ENCODE measurements around the gene ST6GALNAC3.

Gene ST6GALNAC3

DNA sequence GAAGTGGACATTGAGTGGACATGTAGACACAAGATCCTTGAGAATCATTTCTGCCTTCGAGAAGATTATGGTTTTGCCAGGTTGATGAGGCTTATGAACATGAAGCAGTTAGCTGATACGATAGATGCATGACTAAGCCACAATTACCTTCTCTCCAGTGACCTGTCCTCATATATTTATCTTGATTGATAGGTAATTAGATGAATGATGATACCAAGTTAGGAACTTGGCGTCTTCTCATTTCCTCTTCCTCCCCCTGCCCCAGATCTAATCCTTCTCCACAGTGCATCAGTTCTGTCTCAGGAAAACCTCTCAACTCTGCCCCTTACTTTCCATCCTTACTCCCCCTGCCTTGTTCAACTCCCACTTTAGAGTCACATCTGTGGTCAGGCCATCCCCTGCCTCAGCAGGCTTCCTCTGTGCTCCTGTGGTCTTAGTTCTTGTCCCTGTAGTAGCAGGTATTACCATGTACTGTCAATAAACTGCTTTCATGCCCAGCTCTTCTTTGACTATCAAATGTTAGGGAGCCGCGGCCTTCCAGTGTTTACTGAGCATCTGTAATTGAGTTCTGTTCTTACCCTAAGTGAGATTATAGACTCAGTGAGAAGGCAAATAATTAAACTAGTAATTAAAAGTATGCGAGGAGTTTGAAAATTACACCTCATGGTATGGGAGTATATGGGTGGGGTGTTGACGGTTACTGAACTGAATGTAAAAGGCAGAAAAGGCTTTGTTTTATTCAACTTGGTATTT is 5.1 kb downstream of the ST6GALNAC3 start:
- TF ChIP-seq, protein P1, sequence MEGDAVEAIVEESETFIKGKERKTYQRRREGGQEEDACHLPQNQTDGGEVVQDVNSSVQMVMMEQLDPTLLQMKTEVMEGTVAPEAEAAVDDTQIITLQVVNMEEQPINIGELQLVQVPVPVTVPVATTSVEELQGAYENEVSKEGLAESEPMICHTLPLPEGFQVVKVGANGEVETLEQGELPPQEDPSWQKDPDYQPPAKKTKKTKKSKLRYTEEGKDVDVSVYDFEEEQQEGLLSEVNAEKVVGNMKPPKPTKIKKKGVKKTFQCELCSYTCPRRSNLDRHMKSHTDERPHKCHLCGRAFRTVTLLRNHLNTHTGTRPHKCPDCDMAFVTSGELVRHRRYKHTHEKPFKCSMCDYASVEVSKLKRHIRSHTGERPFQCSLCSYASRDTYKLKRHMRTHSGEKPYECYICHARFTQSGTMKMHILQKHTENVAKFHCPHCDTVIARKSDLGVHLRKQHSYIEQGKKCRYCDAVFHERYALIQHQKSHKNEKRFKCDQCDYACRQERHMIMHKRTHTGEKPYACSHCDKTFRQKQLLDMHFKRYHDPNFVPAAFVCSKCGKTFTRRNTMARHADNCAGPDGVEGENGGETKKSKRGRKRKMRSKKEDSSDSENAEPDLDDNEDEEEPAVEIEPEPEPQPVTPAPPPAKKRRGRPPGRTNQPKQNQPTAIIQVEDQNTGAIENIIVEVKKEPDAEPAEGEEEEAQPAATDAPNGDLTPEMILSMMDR (IDR thresholded peaks at IDR 0.05; ENCODE audit: insufficient read depth, low read length, missing control alignments), result no peak
- CTCF ChIA-PET, result no interaction called here
- H3K4me3 ChIP-seq (ENCODE audit: low read depth, low read length), result no peak overlapping the region
- POLR2A ChIA-PET, result no interaction called here
- DNase-seq (ENCODE audit: low read depth, low spot score), result no peak

DNA sequence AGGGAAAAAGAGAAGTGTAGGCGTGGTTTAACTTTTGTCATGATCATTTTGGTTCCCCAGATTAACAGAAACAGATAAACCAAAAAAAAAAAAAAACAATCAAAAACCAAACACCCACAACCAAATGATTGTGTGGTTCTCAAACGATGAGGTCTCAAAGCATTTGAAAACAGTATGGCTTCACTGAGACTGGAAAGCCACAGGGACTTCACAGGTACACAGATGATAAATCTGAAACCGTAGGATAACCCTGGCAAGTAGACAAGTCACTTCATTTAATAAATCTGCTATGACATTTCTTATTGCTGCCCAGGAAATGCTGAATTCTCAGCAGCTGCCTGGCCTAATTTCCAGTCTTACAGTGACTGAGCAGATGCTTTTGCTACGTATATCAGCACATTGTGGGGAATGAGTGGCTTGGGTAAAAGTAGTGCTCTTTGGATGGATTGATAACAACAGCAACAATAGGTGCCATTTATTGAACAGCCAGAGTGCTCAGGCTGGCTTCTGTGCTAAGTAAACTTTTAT is 6.1 kb downstream of the ST6GALNAC3 start:
- TF ChIP-seq, protein P1 (IDR thresholded peaks at IDR 0.05; ENCODE audit: insufficient read depth, low read length, missing control alignments), result no peak
- H3K4me3 ChIP-seq (ENCODE audit: low read depth, low read length), result no peak overlapping the region
- DNase-seq (ENCODE audit: low read depth, low spot score), result no peak
- ChIA-PET CTCF (no interaction called here), POLR2A (no interaction called here)

DNA sequence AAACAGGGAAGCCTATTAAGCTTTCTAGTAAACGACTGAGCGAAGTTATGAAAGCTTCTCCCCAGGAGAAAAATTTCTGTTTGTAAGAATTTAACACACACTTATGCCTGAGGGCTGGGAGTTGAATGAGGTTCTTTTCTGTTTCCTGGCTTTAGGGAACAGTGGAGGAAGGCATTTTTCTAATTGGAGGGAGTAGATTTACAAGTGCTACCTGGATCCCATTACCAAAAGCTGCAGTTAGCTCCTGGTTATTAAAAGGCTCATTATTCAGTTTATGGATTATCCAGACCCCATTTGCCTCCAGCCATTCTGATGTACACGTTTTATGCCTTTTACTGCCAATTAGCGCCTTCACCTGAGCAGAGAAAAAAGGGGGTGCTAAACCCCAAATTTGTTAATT is 7.5 kb downstream of the ST6GALNAC3 start:
- POLR2A ChIA-PET, result no interaction called here
- CTCF ChIA-PET, result interaction anchor here (0.8 kb wide), 1 partner anchor 9 kb away, joined by 3 read pairs; no protein-coding TSS in a partner anchor
- TF ChIP-seq, protein P1 (IDR thresholded peaks at IDR 0.05; ENCODE audit: insufficient read depth, low read length, missing control alignments), result no peak

DNA sequence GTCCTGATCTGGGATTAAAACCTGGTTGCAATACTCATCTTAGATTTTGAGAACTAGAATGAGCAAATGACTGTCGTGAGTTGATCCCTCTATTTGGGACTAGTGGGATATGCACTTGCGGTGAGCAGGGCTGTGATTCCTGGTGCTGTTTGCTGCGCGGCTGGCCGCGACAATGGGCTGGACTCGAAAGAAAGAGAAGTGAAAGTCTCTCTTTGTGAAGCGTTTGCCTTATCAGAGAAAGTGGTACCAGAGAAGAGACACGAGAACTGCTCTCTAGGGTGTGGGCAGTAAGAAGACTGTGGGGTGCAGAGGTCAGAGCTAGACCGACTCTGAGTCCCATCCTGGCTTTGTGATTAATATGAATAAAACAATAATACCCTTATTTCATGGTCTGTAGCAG is 8.6 kb downstream of the ST6GALNAC3 start:
- no peak for DNase-seq (ENCODE audit: low read depth, low spot score)
- CTCF ChIA-PET, result no interaction called here
- POLR2A ChIA-PET, result no interaction called here
- no peak overlapping the region for H3K4me3 ChIP-seq (ENCODE audit: low read depth, low read length)
- TF ChIP-seq, protein P1 (IDR thresholded peaks at IDR 0.05; ENCODE audit: insufficient read depth, low read length, missing control alignments), result no peak

More for the DNA sequence above, 7.5 kb downstream of the ST6GALNAC3 start:
- no peak overlapping the region for H3K4me3 ChIP-seq (ENCODE audit: low read depth, low read length)
- DNase-seq (ENCODE audit: low read depth, low spot score), result no peak

DNA sequence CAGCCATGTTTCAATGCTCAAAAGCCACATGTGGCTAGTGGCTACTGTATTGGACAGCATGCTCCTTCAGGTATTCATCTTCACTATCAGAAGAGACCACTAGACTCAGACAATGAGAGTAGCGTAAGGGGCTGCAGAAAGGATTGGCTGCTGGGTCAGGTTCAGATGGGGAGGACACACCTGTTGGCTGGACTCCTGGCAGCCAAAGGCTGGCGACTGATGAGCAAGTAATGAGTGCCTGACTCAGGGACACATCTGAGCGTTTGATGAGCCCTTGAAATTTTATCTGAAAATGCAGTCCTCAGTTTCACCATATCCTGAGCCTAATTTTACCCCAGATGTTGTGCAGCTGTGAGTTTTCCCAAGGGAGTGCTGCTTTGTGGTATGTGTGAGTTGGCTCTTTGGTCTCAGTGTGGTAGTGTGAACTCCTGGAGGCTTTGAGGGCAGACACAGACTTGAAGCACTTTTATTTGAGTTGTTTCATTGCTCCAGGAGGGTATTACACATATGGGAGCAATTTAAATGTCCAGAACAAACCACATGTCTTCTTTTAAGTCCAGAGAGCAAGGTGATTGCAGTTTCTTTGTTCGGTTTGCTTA is 9.6 kb downstream of the ST6GALNAC3 start:
- TF ChIP-seq, protein P1 (IDR thresholded peaks at IDR 0.05; ENCODE audit: insufficient read depth, low read length, missing control alignments), result no peak
- H3K4me3 ChIP-seq (ENCODE audit: low read depth, low read length), result no peak overlapping the region
- ChIA-PET CTCF (no interaction called here), POLR2A (no interaction called here)
- no peak for DNase-seq (ENCODE audit: low read depth, low spot score)

DNA sequence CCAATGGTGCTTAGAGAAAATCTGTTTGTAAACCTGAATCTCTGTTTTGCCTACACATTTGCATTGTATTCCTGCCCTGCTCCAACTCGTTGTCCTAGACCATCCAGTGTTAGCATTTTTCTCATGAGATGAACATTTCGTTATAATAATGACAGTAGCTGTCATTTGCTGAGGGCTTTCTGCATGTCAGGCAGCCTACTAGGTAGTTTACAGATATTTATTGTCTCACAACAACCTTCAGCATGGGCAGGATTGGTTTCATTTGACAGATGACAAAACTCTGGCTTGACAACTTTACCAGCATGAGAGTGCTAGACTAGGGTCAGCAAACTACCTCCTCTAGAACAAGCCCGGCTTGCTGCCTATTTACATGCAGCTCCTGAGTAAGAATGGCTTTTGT is 10.1 kb downstream of the ST6GALNAC3 start:
- CTCF ChIA-PET, result no interaction called here

More for the DNA sequence above, 10.1 kb downstream of the ST6GALNAC3 start:
- no peak overlapping the region for H3K4me3 ChIP-seq (ENCODE audit: low read depth, low read length)
- POLR2A ChIA-PET, result no interaction called here
- TF ChIP-seq, protein P1 (IDR thresholded peaks at IDR 0.05; ENCODE audit: insufficient read depth, low read length, missing control alignments), result no peak
- no peak for DNase-seq (ENCODE audit: low read depth, low spot score)

Data from AG04449 (cell line).